Vagina (tissue), 2 donors: Measurements from ENCODE around the gene RNF115.
A peak's percentile ranks its signal among the peaks of the same experiment; 100 is the strongest.

ENCODE experiments used
- CTCF ChIP-seq, 3 experiments: fragments of 450-650 bp in 2 of 3; fragments of 200-600 bp in 1 of 3; sonication (generic) in 1 of 3; IDR thresholded peaks; one replicate each; pipeline ENCODE4 v1.5.1; 2017 to 2019; ENCODE audit warnings: antibody characterized with exemption in 3 of 3, mild to moderate bottlenecking in 2 of 3, moderate library complexity in 2 of 3
- POLR2A ChIP-seq, 2 donors: fragments of 450-650 bp; IDR thresholded peaks; one replicate each; pipeline ENCODE4 v1.6.1; 2017; ENCODE audit warnings: antibody characterized with exemption in 2 of 2, mild to moderate bottlenecking in 2 of 2, moderate library complexity in 2 of 2

GRCh38 chr1:145823565-145824498 lies at the start of gene RNF115, which contains the start of gene POLR3C:
- no peak for TF ChIP-seq CTCF (IDR thresholded peaks at IDR 0.05)
- peak in 1 of 2 donors; percentile 68 for TF ChIP-seq POLR2A (IDR thresholded peaks at IDR 0.05)
